ENCODE data around the gene EMD.

GRCh38 chrX:154360155-154360713 is 18.9 kb upstream of the EMD start:
- TF ChIP-seq POLR2A (IDR thresholded peaks at IDR 0.05) (no peak), CTCF (IDR thresholded peaks at IDR 0.05 in 8 of 11, conservative IDR thresholded peaks at IDR 0.05 in 3 of 11) (no peak)
